Subcutaneous abdominal adipose tissue (tissue), 5 donors: ENCODE data around the gene TRIM28.
"Not testable (repeated sequence)": the region's sequence is repeated elsewhere in the genome, so short reads cannot be mapped to it uniquely, and the experiment has no call there.

Experiments used
- H3K27ac ChIP-seq: one replicate; pipeline ENCODE4 v1.7.0; 2013; ENCODE audit warnings: low read depth, mild to moderate bottlenecking, inconsistent platforms, low read length, moderate library complexity
- H3K27me3 ChIP-seq, 5 donors: one replicate each; pipeline ENCODE4 v1.7.0; 2013; ENCODE audit warnings: low read length in 5 of 5, inconsistent platforms in 1 of 5; ENCODE audit not compliant: control insufficient read depth in 5 of 5, insufficient read depth in 4 of 5
- H3K36me3 ChIP-seq, 5 donors: one replicate each; pipeline ENCODE4 v1.7.0; 2013; ENCODE audit warnings: low read length in 5 of 5; ENCODE audit not compliant: control insufficient read depth in 5 of 5, insufficient read depth in 5 of 5
- H3K4me1 ChIP-seq, 5 donors: one replicate each; pipeline ENCODE4 v1.7.0; 2013; ENCODE audit warnings: low read length in 5 of 5, mild to moderate bottlenecking in 3 of 5, moderate library complexity in 1 of 5; ENCODE audit not compliant: control insufficient read depth in 5 of 5, insufficient read depth in 5 of 5
- H3K4me3 ChIP-seq, 5 donors: one replicate each; pipeline ENCODE4 v1.7.0; 2013; ENCODE audit warnings: low read length in 5 of 5, low read depth in 1 of 5
- H3K9ac ChIP-seq, 5 donors: one replicate each; pipeline ENCODE4 v1.7.0; 2013; ENCODE audit warnings: low read length in 5 of 5, mild to moderate bottlenecking in 4 of 5, moderate library complexity in 3 of 5
- H3K9me3 ChIP-seq, 5 donors: one replicate each; pipeline ENCODE4 v1.7.0; 2013; ENCODE audit warnings: low read length in 5 of 5; ENCODE audit not compliant: control insufficient read depth in 5 of 5
- donor health status: healthy.
- donor health status: healthy.
- donor health status: healthy.
- donor health status: healthy.
- donor health status: healthy.

The TRIM28 gene

GRCh38 chr19:58538257-58539168 lies 5.4 kb upstream of the TRIM28 start:
- H3K4me1 ChIP-seq = peaks cover 0 to 13% (median 8%) of the 10 kb centered on the region in 5 donors

GRCh38 chr19:58539169-58539559 lies 4.7 kb upstream of the TRIM28 start:
- Histone ChIP-seq H3K4me1 (peaks cover 0 to 16% (median 8%) of the 10 kb centered on the region in 5 donors), H3K27me3 (peaks cover 7 to 19% (median 18%) of the 10 kb centered on the region in 5 donors)
- H3K4me3 ChIP-seq, H3K36me3 ChIP-seq, H3K9me3 ChIP-seq, H3K9ac ChIP-seq, H3K27ac ChIP-seq: not testable (repeated sequence)

More at GRCh38 chr19:58538257-58539168, 5.4 kb upstream of the TRIM28 start:
- Histone ChIP-seq H3K27ac (no peak overlapping the region), H3K27me3 (peaks cover 7 to 19% (median 18%) of the 10 kb centered on the region in 5 donors), H3K4me3 (peak overlapping the region in 2 of 5 donors; percentile 47 to 55), H3K36me3 (no peaks in the 10 kb centered on the region), H3K9ac (peak overlapping the region in 3 of 5 donors; percentile 41 to 53 (median 51)), H3K9me3 (no peaks in the 10 kb centered on the region)

- H3K27ac ChIP-seq, H3K4me3 ChIP-seq, H3K9me3 ChIP-seq, H3K9ac ChIP-seq: not testable (repeated sequence)
- Histone ChIP-seq H3K4me1 (peaks cover 11 to 43% (median 33%) of the 10 kb centered on the region in 5 donors), H3K27me3 (peaks cover 5 to 13% (median 8%) of the 10 kb centered on the region in 5 donors), H3K36me3 (peaks cover 0 to 20% (median 12%) of the 10 kb centered on the region in 5 donors)
Measured at GRCh38 chr19:58542641-58543372, 1.1 kb upstream of the TRIM28 start.

- peaks cover 11 to 32% (median 25%) of the 10 kb centered on the region in 5 donors for H3K4me1 ChIP-seq
- H3K4me3 ChIP-seq = peak overlapping the region; percentile 76 to 86 (median 84)
- H3K9ac ChIP-seq = peak overlapping the region; percentile 70 to 93 (median 84)
- H3K9me3 ChIP-seq = no peaks in the 10 kb centered on the region
- H3K27me3 ChIP-seq = no peaks in the 10 kb centered on the region
- H3K27ac ChIP-seq = peak overlapping the region; percentile 37
- peaks cover 0 to 40% (median 31%) of the 10 kb centered on the region in 5 donors for H3K36me3 ChIP-seq
Measured at GRCh38 chr19:58544591-58545285, 874 bp downstream of the TRIM28 start.

GRCh38 chr19:58545286-58546018 lies 1.6 kb downstream of the TRIM28 start:
- peaks cover 0 to 47% (median 38%) of the 10 kb centered on the region in 5 donors for H3K36me3 ChIP-seq
- H3K4me3 ChIP-seq = peak overlapping the region; percentile 76 to 86 (median 84)

GRCh38 chr19:58546019-58546530 lies 2.2 kb downstream of the TRIM28 start:
- Histone ChIP-seq H3K9ac (peak overlapping the region in 4 of 5 donors; percentile 70 to 93 (median 86)), H3K4me1 (peaks cover 11 to 32% (median 25%) of the 10 kb centered on the region in 5 donors), H3K27me3 (no peaks in the 10 kb centered on the region), H3K9me3 (no peaks in the 10 kb centered on the region), H3K4me3 (peak overlapping the region; percentile 76 to 86 (median 84)), H3K27ac (peak overlapping the region; percentile 37), H3K36me3 (peaks cover 0 to 53% (median 44%) of the 10 kb centered on the region in 5 donors)

More at GRCh38 chr19:58545286-58546018, 1.6 kb downstream of the TRIM28 start:
- peak overlapping the region; percentile 70 to 93 (median 84) for H3K9ac ChIP-seq
- H3K4me1 ChIP-seq = peaks cover 11 to 32% (median 25%) of the 10 kb centered on the region in 5 donors
- H3K9me3 ChIP-seq = no peaks in the 10 kb centered on the region
- H3K27ac ChIP-seq = peak overlapping the region; percentile 37
- H3K27me3 ChIP-seq = no peaks in the 10 kb centered on the region

GRCh38 chr19:58547323-58548312 lies 3.8 kb downstream of the TRIM28 start:
- Histone ChIP-seq H3K4me3 (peak overlapping the region in 1 of 5 donors; percentile 24), H3K9me3 (no peaks in the 10 kb centered on the region), H3K9ac (no peak overlapping the region), H3K36me3 (peaks cover 0 to 69% (median 60%) of the 10 kb centered on the region in 5 donors), H3K27ac (no peak overlapping the region), H3K27me3 (no peaks in the 10 kb centered on the region), H3K4me1 (peaks cover 11 to 32% (median 25%) of the 10 kb centered on the region in 5 donors)

- Histone ChIP-seq H3K9ac (peak overlapping the region in 1 of 5 donors; percentile 9), H3K36me3 (peaks cover 0 to 73% (median 63%) of the 10 kb centered on the region in 5 donors), H3K4me1 (peaks cover 15 to 34% (median 32%) of the 10 kb centered on the region in 5 donors), H3K4me3 (no peak overlapping the region), H3K9me3 (no peaks in the 10 kb centered on the region), H3K27ac (no peak overlapping the region), H3K27me3 (no peaks in the 10 kb centered on the region)
Measured at GRCh38 chr19:58548859-58549663, 5.2 kb downstream of the TRIM28 start.
